Kidney (tissue), 14 donors: ENCODE results near the gene HRH2. TPM values are rescaled to one million over a fixed set of nuclear protein-coding genes. Genes with fewer than 3 reads are reported as not detected.
A peak's percentile ranks its signal among the peaks of the same experiment; 100 is the strongest.

Source experiments
- DNase-seq, 5 donors: peaks; one replicate each; pipeline ENCODE4 v3.0.0-alpha.2; 2013 to 2020
- FAIRE-seq: peaks from 2 replicates; lab custom pipeline; 2012; peaks lifted over from hg19 to GRCh38; lab: Jason Lieb, UNC
- H3K27ac ChIP-seq, 2 donors: one replicate each; pipeline ENCODE4 v1.7.0; 2013; ENCODE audit warnings: low read depth in 2 of 2, low read length in 2 of 2, inconsistent platforms in 1 of 2
- H3K27me3 ChIP-seq: one replicate; pipeline ENCODE4 v1.7.1; 2013; ENCODE audit warnings: low read length, inconsistent platforms; ENCODE audit not compliant: control insufficient read depth, insufficient read depth
- H3K36me3 ChIP-seq, 3 donors: one replicate each; pipeline versions ENCODE4 v1.7.0 to v1.7.1; 2013; ENCODE audit warnings: low read length in 3 of 3, control low read depth in 1 of 3, inconsistent platforms in 1 of 3; ENCODE audit not compliant: insufficient read depth in 3 of 3, control insufficient read depth in 2 of 3
- H3K4me1 ChIP-seq, 3 donors: one replicate each; pipeline versions ENCODE4 v1.7.0 to v1.7.1; 2013; ENCODE audit warnings: low read length in 3 of 3, inconsistent platforms in 1 of 3, low read depth in 1 of 3; ENCODE audit not compliant: control insufficient read depth in 2 of 3, insufficient read depth in 2 of 3
- H3K4me3 ChIP-seq, 3 donors: one replicate each; pipeline versions ENCODE4 v1.7.0 to v1.8.1; 2013; ENCODE audit warnings: low read length in 3 of 3, control low read depth in 1 of 3, inconsistent platforms in 1 of 3
- H3K9ac ChIP-seq, 3 donors: one replicate each; pipeline versions ENCODE4 v1.7.0 to v1.7.1; 2013; ENCODE audit warnings: low read length in 3 of 3, control low read depth in 1 of 3, inconsistent platforms in 1 of 3
- H3K9me3 ChIP-seq, 3 donors: one replicate each; pipeline versions ENCODE4 v1.7.0 to v1.7.1; 2013; ENCODE audit warnings: low read length in 3 of 3, control low read depth in 1 of 3, inconsistent platforms in 1 of 3; ENCODE audit not compliant: control insufficient read depth in 2 of 3, insufficient read depth in 1 of 3
- intact Hi-C: fragments of 100-400 bp; cut with DNase I; formaldehyde crosslinking; loops from one replicate; pipeline ENCODE4 v1.11.1; 2022
- polyA plus RNA-seq: library from polyadenylated mRNA; stranded (reverse); fragments of 350-450 nt; fragmentation: Illumina TruSeq; extraction: RNeasy Lipid Tissue Mini Kit (QIAGEN cat#74804); gene quantifications from one replicate; pipeline ENCODE4 v1.2.3, GENCODE V29; 2014; ENCODE audit warnings: low read depth, low replicate concordance; ENCODE audit not compliant: insufficient read depth
- total RNA-seq: library from RNA; stranded (reverse); fragmentation: NEBNext Ultra II Directional; extraction: Animal tissue kit (Norgen Biotek cat#: 25700); gene quantifications from one replicate; pipeline ENCODE4 v1.2.1, GENCODE V29; 2021
- TF ChIP-seq, protein P1 (sequence below): IDR thresholded peaks from 3 replicates; pipeline ENCODE4 v1.5.1; 2012; ENCODE audit warnings: mild to moderate bottlenecking, moderate library complexity, borderline replicate concordance; ENCODE audit not compliant: insufficient read depth; ENCODE audit errors: extremely low read depth
- donor health status: control.
- donor health status: control.
- donor health status: control.
- donor health status: control.
- donor health status: control.
- donor health status: DM: yes; HTN: yes; CAD: no.
- donor health status: Normal renal cell carcinoma (clear cell type).

The HRH2 gene
- total and polyA plus RNA-seq, 2 donors from 2014 or later: 1.9 to 10.6 TPM

DNA sequence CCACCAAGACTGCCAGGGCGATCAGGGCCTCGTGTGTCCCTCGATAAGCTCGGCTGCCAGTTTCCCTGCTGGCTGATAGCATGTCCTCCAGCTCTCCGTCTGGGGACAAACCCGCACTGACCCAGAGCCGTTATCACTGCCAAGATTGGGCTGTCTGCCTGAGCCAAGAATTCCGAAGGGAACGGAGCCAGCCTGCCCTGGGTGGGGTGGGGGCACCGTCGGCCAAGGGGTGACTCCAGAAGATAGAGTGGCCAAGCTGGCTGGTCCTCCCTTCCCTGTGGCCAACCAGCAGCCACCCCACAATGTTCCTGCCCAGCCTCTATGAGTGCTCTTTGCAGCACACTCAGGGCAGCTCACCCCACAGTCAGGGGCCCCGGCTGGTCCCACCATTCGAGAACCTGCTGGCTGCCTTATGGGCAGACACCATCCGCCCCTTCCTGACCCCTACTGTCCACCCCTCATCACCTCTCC, 29.4 kb downstream of the HRH2 start:
- Histone ChIP-seq H3K9ac (no peak overlapping the region), H3K27me3 (no peaks in the 10 kb centered on the region), H3K9me3 (no peaks in the 10 kb centered on the region), H3K4me1 (peaks cover 0 to 3% (median 0%) of the 10 kb centered on the region in 3 donors), H3K36me3 (no peaks in the 10 kb centered on the region), H3K4me3 (no peak overlapping the region), H3K27ac (no peak overlapping the region)
- intact Hi-C loops: no loop called here
- TF ChIP-seq, protein P1, sequence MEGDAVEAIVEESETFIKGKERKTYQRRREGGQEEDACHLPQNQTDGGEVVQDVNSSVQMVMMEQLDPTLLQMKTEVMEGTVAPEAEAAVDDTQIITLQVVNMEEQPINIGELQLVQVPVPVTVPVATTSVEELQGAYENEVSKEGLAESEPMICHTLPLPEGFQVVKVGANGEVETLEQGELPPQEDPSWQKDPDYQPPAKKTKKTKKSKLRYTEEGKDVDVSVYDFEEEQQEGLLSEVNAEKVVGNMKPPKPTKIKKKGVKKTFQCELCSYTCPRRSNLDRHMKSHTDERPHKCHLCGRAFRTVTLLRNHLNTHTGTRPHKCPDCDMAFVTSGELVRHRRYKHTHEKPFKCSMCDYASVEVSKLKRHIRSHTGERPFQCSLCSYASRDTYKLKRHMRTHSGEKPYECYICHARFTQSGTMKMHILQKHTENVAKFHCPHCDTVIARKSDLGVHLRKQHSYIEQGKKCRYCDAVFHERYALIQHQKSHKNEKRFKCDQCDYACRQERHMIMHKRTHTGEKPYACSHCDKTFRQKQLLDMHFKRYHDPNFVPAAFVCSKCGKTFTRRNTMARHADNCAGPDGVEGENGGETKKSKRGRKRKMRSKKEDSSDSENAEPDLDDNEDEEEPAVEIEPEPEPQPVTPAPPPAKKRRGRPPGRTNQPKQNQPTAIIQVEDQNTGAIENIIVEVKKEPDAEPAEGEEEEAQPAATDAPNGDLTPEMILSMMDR: no peak
- DNase-seq: peak in 1 of 5 donors; percentile 61
- no peak for FAIRE-seq

DNA sequence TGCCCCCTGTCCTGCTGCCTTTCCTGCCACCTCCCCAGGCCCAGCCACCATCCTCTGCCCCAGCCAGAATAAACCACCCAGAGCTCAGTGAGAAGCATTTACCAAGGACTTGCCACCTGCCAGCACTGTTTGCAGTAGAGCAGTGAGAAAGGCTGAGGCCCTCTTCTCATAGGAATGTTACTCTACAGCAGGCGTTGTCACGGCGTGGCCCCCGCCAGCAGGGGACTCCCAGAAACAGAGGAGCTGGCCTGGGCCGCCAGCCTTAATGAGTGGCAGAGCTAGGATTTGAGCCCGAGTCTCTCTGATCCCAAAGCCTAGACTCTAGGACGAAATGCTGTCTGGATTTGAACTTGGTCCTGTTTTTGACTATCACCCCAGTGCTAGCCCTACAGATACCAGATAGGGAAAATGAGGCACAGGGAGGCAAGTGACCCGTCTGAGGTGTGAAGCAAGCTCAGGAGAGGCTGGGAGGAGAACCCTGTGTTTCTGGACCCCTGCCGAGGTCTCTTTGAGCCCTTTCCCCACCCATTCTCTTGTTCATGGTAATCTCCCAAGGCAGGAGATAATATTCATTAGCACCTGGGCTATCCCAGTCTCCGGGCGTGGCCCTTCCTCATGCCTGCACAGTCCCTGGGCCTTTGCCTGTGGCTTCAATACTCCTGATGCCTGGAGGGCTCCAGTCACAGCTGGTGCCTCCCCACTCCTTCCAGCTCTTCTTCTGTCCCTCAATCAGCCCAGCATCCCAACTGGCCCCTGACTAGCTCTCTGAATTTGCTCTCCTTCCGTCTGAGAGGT, 30.7 kb downstream of the HRH2 start:
- H3K27me3 ChIP-seq: no peaks in the 10 kb centered on the region

GRCh38 chr5:175689147-175689991, 31.5 kb downstream of the HRH2 start:
- DNase-seq: peak in 1 of 5 donors; percentile 54
- no peaks in the 10 kb centered on the region for H3K9me3 ChIP-seq
- TF ChIP-seq, protein P1: no peak
- H3K9ac ChIP-seq: no peak overlapping the region
- no peak overlapping the region for H3K27ac ChIP-seq
- intact Hi-C loops: no loop called here
- H3K4me3 ChIP-seq: no peak overlapping the region
- FAIRE-seq: no peak
- no peaks in the 10 kb centered on the region for H3K36me3 ChIP-seq
- no peaks in the 10 kb centered on the region for H3K27me3 ChIP-seq
- no peaks in the 10 kb centered on the region for H3K4me1 ChIP-seq

More for the DNA sequence above, 30.7 kb downstream of the HRH2 start:
- H3K4me3 ChIP-seq: no peak overlapping the region
- intact Hi-C loops: no loop called here
- TF ChIP-seq, protein P1: no peak
- no peaks in the 10 kb centered on the region for H3K36me3 ChIP-seq
- no peaks in the 10 kb centered on the region for H3K9me3 ChIP-seq
- peak in 1 of 5 donors; percentile 48 for DNase-seq
- no peak for FAIRE-seq
- no peak overlapping the region for H3K27ac ChIP-seq
- no peak overlapping the region for H3K9ac ChIP-seq
- no peaks in the 10 kb centered on the region for H3K4me1 ChIP-seq
